Keratinocyte (primary cell): ENCODE results near the gene PTPRT.

Experiments used
- EZH2 ChIP-seq: IDR thresholded peaks from one replicate; pipeline ENCODE4 v1.6.1; 2012; ENCODE audit warnings: inconsistent platforms, mild to moderate bottlenecking, low read length, moderate library complexity
- TF ChIP-seq, protein P1 (sequence below), 3 experiments: IDR thresholded peaks in 1 of 3; conservative IDR thresholded peaks in 1 of 3; optimal IDR thresholded peaks in 1 of 3; 2 replicates in 2 of 3; 3 replicates in 1 of 3; pipeline versions ENCODE3 to v1.5.1; 2011; ENCODE audit warnings: low read length in 3 of 3, mild to moderate bottlenecking in 3 of 3, moderate library complexity in 2 of 3, control low read depth in 1 of 3, inconsistent platforms in 1 of 3; ENCODE audit not compliant: insufficient read depth in 2 of 3; ENCODE audit errors: extremely low read depth in 1 of 3

DNA sequence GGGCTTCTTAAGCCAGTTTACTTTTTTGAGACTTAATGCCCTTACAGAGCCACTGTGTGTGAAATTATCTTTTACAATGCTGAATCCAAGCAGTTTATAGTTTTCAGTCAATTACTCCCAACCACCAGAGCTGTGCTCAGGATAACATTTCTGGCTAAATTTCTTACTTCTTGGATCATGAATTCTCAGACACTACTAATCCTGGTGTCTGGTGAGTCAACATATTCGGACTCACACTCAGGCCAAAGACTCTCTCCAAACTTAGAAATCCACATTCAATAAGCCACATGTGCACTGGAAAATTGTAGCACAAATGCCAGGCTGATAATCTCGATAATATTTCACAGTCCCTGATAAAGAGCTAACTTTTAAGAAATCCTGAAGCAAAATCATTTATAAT, 49.0 kb downstream of the PTPRT start:
- TF ChIP-seq, protein P1, sequence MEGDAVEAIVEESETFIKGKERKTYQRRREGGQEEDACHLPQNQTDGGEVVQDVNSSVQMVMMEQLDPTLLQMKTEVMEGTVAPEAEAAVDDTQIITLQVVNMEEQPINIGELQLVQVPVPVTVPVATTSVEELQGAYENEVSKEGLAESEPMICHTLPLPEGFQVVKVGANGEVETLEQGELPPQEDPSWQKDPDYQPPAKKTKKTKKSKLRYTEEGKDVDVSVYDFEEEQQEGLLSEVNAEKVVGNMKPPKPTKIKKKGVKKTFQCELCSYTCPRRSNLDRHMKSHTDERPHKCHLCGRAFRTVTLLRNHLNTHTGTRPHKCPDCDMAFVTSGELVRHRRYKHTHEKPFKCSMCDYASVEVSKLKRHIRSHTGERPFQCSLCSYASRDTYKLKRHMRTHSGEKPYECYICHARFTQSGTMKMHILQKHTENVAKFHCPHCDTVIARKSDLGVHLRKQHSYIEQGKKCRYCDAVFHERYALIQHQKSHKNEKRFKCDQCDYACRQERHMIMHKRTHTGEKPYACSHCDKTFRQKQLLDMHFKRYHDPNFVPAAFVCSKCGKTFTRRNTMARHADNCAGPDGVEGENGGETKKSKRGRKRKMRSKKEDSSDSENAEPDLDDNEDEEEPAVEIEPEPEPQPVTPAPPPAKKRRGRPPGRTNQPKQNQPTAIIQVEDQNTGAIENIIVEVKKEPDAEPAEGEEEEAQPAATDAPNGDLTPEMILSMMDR (optimal IDR thresholded peaks at IDR 0.05 in 1 of 3, IDR thresholded peaks at IDR 0.05 in 1 of 3, conservative IDR thresholded peaks at IDR 0.05 in 1 of 3; ENCODE audit: extremely low read depth in 1 of 3, insufficient read depth in 2 of 3, low read length in 3 of 3): no peak
- no peak for TF ChIP-seq EZH2
